Prostate gland (tissue), 2 donors: ENCODE results near the gene LBR. TPM values are rescaled to one million over a fixed set of nuclear protein-coding genes. Genes with fewer than 3 reads are reported as not detected.

Source experiments
- DNase-seq: peaks from one replicate; pipeline ENCODE4 v3.0.0-alpha.2; 2019; ENCODE audit warnings: low spot score
- H3K27ac ChIP-seq, 2 donors: fragments of 200-600 bp; sonication (generic); 2 replicates each; pipeline ENCODE4 v1.5.1; 2017 to 2019
- H3K27me3 ChIP-seq: fragments of 200-600 bp; sonication (generic); replicated peaks from 2 replicates; pipeline ENCODE4 v1.5.1; 2019; ENCODE audit not compliant: insufficient read depth
- H3K36me3 ChIP-seq, 2 donors: fragments of 200-600 bp; sonication (generic); 1 replicate in 1 of 2; 2 replicates in 1 of 2; pipeline versions ENCODE4 v1.5.1 to v1.8.1; 2017 to 2019
- H3K4me1 ChIP-seq: fragments of 200-600 bp; sonication (generic); replicated peaks from 2 replicates; pipeline ENCODE4 v1.5.1; 2019
- H3K4me3 ChIP-seq, 2 donors: fragments of 200-600 bp; sonication (generic); 2 replicates each; pipeline ENCODE4 v1.5.1; 2017 to 2019
- H3K9me3 ChIP-seq: fragments of 200-600 bp; sonication (generic); 2 replicates; pipeline ENCODE4 v1.5.1; 2017
- CTCF ChIP-seq, 4 experiments: fragments of 200-600 bp in 2 of 4; fragments of 450-650 bp in 2 of 4; sonication (generic) in 2 of 4; IDR thresholded peaks; 1 replicate in 3 of 4; 2 replicates in 1 of 4; pipeline ENCODE4 v1.5.1; 2016 to 2019; ENCODE audit warnings: antibody characterized with exemption in 4 of 4, mild to moderate bottlenecking in 2 of 4, moderate library complexity in 2 of 4
- POLR2A ChIP-seq: fragments of 450-650 bp; IDR thresholded peaks from one replicate; pipeline ENCODE4 v1.6.1; 2016; ENCODE audit warnings: antibody characterized with exemption, mild to moderate bottlenecking
- POLR2AphosphoS5 ChIP-seq: sonication (generic); formaldehyde crosslinking; IDR thresholded peaks from one replicate; pipeline ENCODE4 v1.6.1; 2017; ENCODE audit warnings: antibody characterized with exemption
- WGBS: methylation state at CpG from one replicate; pipeline ENCODE4 v1.1.5; 2018; 5-methylcytosine and 5-hydroxymethylcytosine counted together
- intact Hi-C: fragments of 100-400 bp; cut with DNase I; formaldehyde crosslinking; loops from one replicate; pipeline ENCODE4 v1.14.2; 2022
- total RNA-seq, 2 donors: library from RNA; depleted of rRNA; stranded (reverse); fragments of >200 nt; gene quantifications; one replicate each; pipeline ENCODE4 v1.1.0, GENCODE V29; 2016

Gene LBR
- total RNA-seq, 2 donors from 2014 or later = 28.7 to 36.4 TPM

GRCh38 chr1:225462714-225463574, 35.1 kb upstream of the LBR start:
- no peaks in the 10 kb centered on the region for H3K9me3 ChIP-seq
- H3K4me1 ChIP-seq = peaks cover 3% of the 10 kb centered on the region
- intact Hi-C loops = no loop called here
- DNase-seq = no peak
- WGBS = 30% methylated on average over 15 of the region's 15 CpGs
- TF ChIP-seq CTCF (IDR thresholded peaks at IDR 0.05) (no peak), POLR2A (no peak), POLR2AphosphoS5 (no peak)
- no peaks in the 10 kb centered on the region for H3K27me3 ChIP-seq
- no peak overlapping the region for H3K4me3 ChIP-seq
- no peaks in the 10 kb centered on the region for H3K36me3 ChIP-seq
- H3K27ac ChIP-seq = peak overlapping the region; percentile 46 to 54

GRCh38 chr1:225462429-225462713, 34.5 kb upstream of the LBR start:
- Histone ChIP-seq H3K27me3 (no peaks in the 10 kb centered on the region), H3K4me3 (no peak overlapping the region), H3K36me3 (no peaks in the 10 kb centered on the region), H3K4me1 (peaks cover 3% of the 10 kb centered on the region), H3K27ac (peak overlapping the region; percentile 46 to 54), H3K9me3 (no peaks in the 10 kb centered on the region)
- DNase-seq = no peak
- no peak for TF ChIP-seq POLR2AphosphoS5
- TF ChIP-seq POLR2A = no peak
- TF ChIP-seq CTCF (IDR thresholded peaks at IDR 0.05) = no peak
- intact Hi-C loops = no loop called here
- 30% methylated on average over 5 of the region's 5 CpGs for WGBS

- Histone ChIP-seq H3K27me3 (no peaks in the 10 kb centered on the region), H3K4me1 (peaks cover 3% of the 10 kb centered on the region), H3K36me3 (no peaks in the 10 kb centered on the region), H3K4me3 (no peak overlapping the region), H3K9me3 (no peaks in the 10 kb centered on the region), H3K27ac (peak overlapping the region; percentile 46 to 61)
- intact Hi-C loops = no loop called here
- TF ChIP-seq CTCF (IDR thresholded peaks at IDR 0.05) (no peak), POLR2AphosphoS5 (no peak), POLR2A (no peak)
- 62% methylated on average over 19 of the region's 19 CpGs for WGBS
- DNase-seq = no peak
These were observed 33.9 kb upstream of the LBR start for GRCh38 chr1:225461533-225462428.

- no peak overlapping the region for H3K4me3 ChIP-seq
- peaks cover 3% of the 10 kb centered on the region for H3K4me1 ChIP-seq
- H3K27ac ChIP-seq = peak overlapping the region; percentile 46 to 61
- H3K36me3 ChIP-seq = no peaks in the 10 kb centered on the region
- no peak for DNase-seq
- 63% methylated on average over 8 of the region's 8 CpGs for WGBS
- no peaks in the 10 kb centered on the region for H3K27me3 ChIP-seq
- intact Hi-C loops = no loop called here
- H3K9me3 ChIP-seq = no peaks in the 10 kb centered on the region
- no peak for TF ChIP-seq POLR2AphosphoS5
These were observed 33.1 kb upstream of the LBR start for GRCh38 chr1:225460737-225461532.
